K562 (cell line): ENCODE measurements around the gene KRTAP2-2. TPM values are rescaled to one million over a fixed set of nuclear protein-coding genes. Genes with fewer than 3 reads are reported as not detected.

ENCODE experiments used
- ATAC-seq: fragments of 200-7000 bp; cut with Tn5 transposase; 3 replicates; pipeline ENCODE4 v1.9.1; 2020; ENCODE audit warnings: moderate library complexity
- BruUV-seq: library from RNA; stranded (reverse); fragments of 400-500 nt; replicated peaks from 2 replicates; lab custom pipeline; 2021; lab: Mats Ljungman, UMichigan
- CTCF ChIA-PET: fragments of 300-600 bp; formaldehyde crosslinking; extraction: SDS; loops from one replicate; lab custom pipeline; 2021; ENCODE audit warnings: low intra/inter-chr PET ratio; lab: Yijun Ruan, JAX
- POLR2A ChIA-PET: fragments of 300-600, 350-650 bp; sonication (Branson Sonifier 250); formaldehyde crosslinking; extraction: SDS; loops from one replicate; lab custom pipeline; 2021; ENCODE audit warnings: antibody characterized with exemption, inconsistent platforms; lab: Yijun Ruan, JAX
- DNase-seq, 4 experiments: peaks; one replicate each; pipeline versions ENCODE4 v3.0.0 to v3.0.0-alpha.2; 2011 to 2018; ENCODE audit warnings: low spot score in 3 of 4, mixed read lengths in 3 of 4; ENCODE audit errors: extremely low read depth in 1 of 4
- FAIRE-seq: peaks from 2 replicates; lab custom pipeline; 2011; peaks lifted over from hg19 to GRCh38; lab: Jason Lieb, UNC
- H2AFZ ChIP-seq: 2 replicates; pipeline ENCODE4 v1.6.0; 2011; ENCODE audit warnings: low read depth, low read length, control low read depth, inconsistent platforms
- H3K27ac ChIP-seq: fragments of 200-600 bp; 3 replicates; pipeline ENCODE4 v1.8.0; 2011; ENCODE audit warnings: low read depth, mild to moderate bottlenecking, control low read depth, inconsistent platforms, low read length, moderate library complexity, mixed read lengths; ENCODE audit errors: extremely low read depth
- H3K27me3 ChIP-seq, 2 experiments: fragments of 300-600 bp in 1 of 2; 2 replicates in 1 of 2; 3 replicates in 1 of 2; pipeline versions ENCODE4 v1.6.0 to v1.8.0; 2011; ENCODE audit warnings: inconsistent platforms in 2 of 2, low read length in 2 of 2, mild to moderate bottlenecking in 1 of 2, mixed read lengths in 1 of 2, moderate library complexity in 1 of 2; ENCODE audit not compliant: control insufficient read depth in 2 of 2, insufficient read depth in 2 of 2
- H3K36me3 ChIP-seq: fragments of 300-600 bp; 3 replicates; pipeline ENCODE4 v1.8.0; 2011; ENCODE audit warnings: mild to moderate bottlenecking, low read length, inconsistent platforms; ENCODE audit not compliant: control insufficient read depth, insufficient read depth
- H3K4me1 ChIP-seq, 2 experiments: fragments of 200-600 bp in 1 of 2; replicated peaks in 1 of 2; 2 replicates in 1 of 2; 3 replicates in 1 of 2; pipeline versions ENCODE4 v1.5.1 to v1.8.0; 2011; ENCODE audit warnings: inconsistent platforms in 2 of 2, low read length in 2 of 2, mild to moderate bottlenecking in 1 of 2, mixed read lengths in 1 of 2, moderate library complexity in 1 of 2; ENCODE audit not compliant: control insufficient read depth in 2 of 2, insufficient read depth in 2 of 2
- H3K4me2 ChIP-seq: 2 replicates; pipeline ENCODE4 v1.6.1; 2011; ENCODE audit warnings: low read length, control low read depth, inconsistent platforms, mixed read lengths; ENCODE audit not compliant: insufficient read depth
- H3K4me3 ChIP-seq: fragments of 200-600 bp; sonication (generic), shearing (Covaris generic); 2 replicates; pipeline ENCODE4 v1.5.1; 2016; ENCODE audit warnings: control low read depth, inconsistent platforms
- H3K79me2 ChIP-seq: fragments of 200-600 bp; 3 replicates; pipeline ENCODE4 v1.8.0; 2011; ENCODE audit warnings: low read length, inconsistent platforms; ENCODE audit not compliant: control insufficient read depth, insufficient read depth
- H3K9ac ChIP-seq, 2 experiments: 2 replicates each; pipeline versions ENCODE4 v1.6.0 to v1.6.1; 2011; ENCODE audit warnings: low read depth in 2 of 2, low read length in 2 of 2, control low read depth in 1 of 2, inconsistent platforms in 1 of 2, mild to moderate bottlenecking in 1 of 2, mixed read lengths in 1 of 2; ENCODE audit not compliant: insufficient read depth in 1 of 2
- H3K9me1 ChIP-seq: one replicate; pipeline ENCODE4 v1.6.0; 2011; ENCODE audit warnings: inconsistent platforms, mild to moderate bottlenecking, low read length, moderate library complexity; ENCODE audit not compliant: control insufficient read depth, insufficient read depth
- H3K9me3 ChIP-seq: replicated peaks from 2 replicates; pipeline ENCODE4 v1.5.1; 2011; ENCODE audit warnings: low read depth, low read length, inconsistent platforms; ENCODE audit not compliant: control insufficient read depth, insufficient read depth
- H4K20me1 ChIP-seq: replicated peaks from 2 replicates; pipeline ENCODE4 v1.6.1; 2011; ENCODE audit warnings: low read length, inconsistent platforms, mixed read lengths; ENCODE audit not compliant: control insufficient read depth, insufficient read depth
- ETV1 ChIP-seq: fragments of 450-650 bp; conservative IDR thresholded peaks from 2 replicates; pipeline ENCODE4 v1.6.1; 2016; ENCODE audit warnings: missing genetic modification characterization, control low read depth, low read depth, missing compliant biosample characterization
- KAT8 ChIP-seq: fragments of 450-650 bp; IDR thresholded peaks from 2 replicates; pipeline ENCODE4 v1.6.1; 2016; ENCODE audit warnings: low read depth, mild to moderate bottlenecking
- POLR3G ChIP-seq: IDR thresholded peaks from 2 replicates; pipeline ENCODE4 v1.6.1; 2011; ENCODE audit not compliant: insufficient read length, insufficient replicate concordance; ENCODE audit errors: extremely low read depth
- TCF3 ChIP-seq: sonication (generic); formaldehyde crosslinking; IDR thresholded peaks from 2 replicates; pipeline ENCODE4 v1.4.0; 2020; ENCODE audit warnings: mild to moderate bottlenecking, missing genetic modification reagents
- ZBTB8A ChIP-seq: fragments of 450-650 bp; IDR thresholded peaks from 2 replicates; pipeline ENCODE4 v1.6.1; 2018; ENCODE audit warnings: mild to moderate bottlenecking, moderate library complexity; ENCODE audit not compliant: partially characterized antibody
- ZNF408 ChIP-seq: fragments of 250-450 bp; sonication (Bioruptor Pico); IDR thresholded peaks from 2 replicates; pipeline ENCODE4 v1.4.0; 2020; ENCODE audit warnings: low read depth, mild to moderate bottlenecking, moderate library complexity
- ZSCAN29 ChIP-seq: fragments of 450-650 bp; IDR thresholded peaks from 2 replicates; pipeline ENCODE4 v1.6.1; 2017
- WGBS: fragments of 100-300 bp; shearing (Covaris generic); methylation state at CpG from one replicate; pipeline ENCODE4 v1.1.6; 2016; ENCODE audit warnings: low coverage, mixed read lengths; ENCODE audit not compliant: insufficient coverage; ENCODE audit errors: missing lambda C conversion rate; 5-methylcytosine and 5-hydroxymethylcytosine counted together
- in situ Hi-C: fragments of 300-500 bp; cut with MboI; formaldehyde crosslinking; loops from 4 replicates; pipeline ENCODE4 v1.15.0; 2018; ENCODE audit warnings: inconsistent platforms, mixed read lengths
- intact Hi-C: fragments of 100-400 bp; cut with micrococcal nuclease; formaldehyde crosslinking; loops from 2 replicates; pipeline ENCODE4 v1.14.2; 2022
- polyA plus RNA-seq, 8 experiments: library from polyadenylated mRNA; depleted of rRNA in 4 of 8; stranded (reverse) in 5 of 8; unstranded in 3 of 8; fragments of >200 nt; fragmentation: Nextera tagmentation in 2 of 8; fragmentation: Illumina TruSeq in 1 of 8; extraction: Ambion mirVana in 2 of 8; extraction: Trizol in 1 of 8; gene quantifications; 2 replicates each; pipeline versions ENCODE4 v1.2.1 to v1.2.3, GENCODE V29; 2011 to 2014; ENCODE audit warnings: inconsistent platforms in 1 of 8, missing spikeins in 1 of 8
- total RNA-seq, 7 experiments: library from RNA; depleted of rRNA in 6 of 7; stranded (reverse); fragments of >200 nt in 6 of 7; fragmentation: Illumina TruSeq in 2 of 7; extraction: Trizol in 2 of 7; gene quantifications; 2 replicates each; pipeline versions ENCODE4 v1.2.1 to v1.2.3, GENCODE V29; 2011 to 2021; ENCODE audit warnings: low replicate concordance in 1 of 7
- TF ChIP-seq, protein P1 (sequence below), 2 experiments: fragments of 450-650 bp; IDR thresholded peaks; 2 replicates each; pipeline ENCODE4 v1.6.1; 2018; ENCODE audit warnings: mild to moderate bottlenecking in 2 of 2, low read depth in 1 of 2; ENCODE audit not compliant: partially characterized antibody in 2 of 2
- TF ChIP-seq, protein P2 (sequence below): sonication (generic); formaldehyde crosslinking; IDR thresholded peaks from 2 replicates; pipeline ENCODE4 v1.8.0; 2022; ENCODE audit warnings: missing genetic modification reagents, mild to moderate bottlenecking, borderline replicate concordance

The KRTAP2-2 gene
- total and polyA plus RNA-seq, 9 of the 15 experiments (the other 6 are each of a cell fraction or from before 2014, with no cell fraction given), result not detected

DNA sequence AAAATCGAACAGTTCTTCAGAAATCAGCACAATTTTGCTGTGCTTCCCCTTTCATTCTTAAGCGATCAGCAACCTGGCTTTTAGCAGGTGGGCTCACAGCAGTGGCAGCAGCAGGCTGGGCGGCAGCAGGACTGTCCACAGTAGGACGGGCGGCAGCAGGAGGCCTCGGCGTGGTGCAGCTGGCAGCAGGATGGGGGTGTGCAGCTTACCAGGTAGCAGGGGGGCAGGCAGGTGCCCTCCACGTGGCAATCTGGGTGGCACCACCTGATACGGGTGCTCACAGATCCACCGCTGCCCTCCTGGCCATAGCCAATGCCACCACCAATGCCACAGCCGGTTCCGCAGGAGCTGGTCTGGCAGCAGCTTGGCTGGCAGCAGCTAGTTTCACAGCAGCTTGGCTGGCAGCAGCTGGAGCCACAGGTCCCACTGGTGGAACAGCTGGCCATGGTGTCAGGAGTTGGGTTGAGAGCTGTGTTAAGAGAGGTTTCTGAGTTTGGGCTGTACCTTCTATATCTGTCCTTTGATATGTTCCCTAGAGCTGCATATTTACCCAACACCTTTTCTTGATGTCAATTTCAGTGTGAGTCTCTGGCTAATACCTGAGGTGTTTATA is 25.3 kb downstream of the KRTAP2-2 start, which contains the start of gene KRTAP1-4:
Gene KRTAP1-4, minus strand, starts transcription at position 563 of the 613 bp plus-strand sequence. Its CDS starts 117 bp downstream, at position 446.
- Histone ChIP-seq H3K27me3 (peaks cover 0 to 21% of the 10 kb centered on the region in 2 experiments; a peak in 2 of 5 replicates), H3K79me2 (no peaks in the 10 kb centered on the region), H3K36me3 (no peaks in the 10 kb centered on the region), H4K20me1 (no peaks in the 10 kb centered on the region), H2AFZ (no peak within 1 kb of the TSS), H3K27ac (no peak within 1 kb of the TSS), H3K9me1 (no peaks in the 10 kb centered on the region), H3K4me2 (no peak within 1 kb of the TSS), H3K9me3 (no peaks in the 10 kb centered on the region), H3K4me1 (peaks cover 0 to 4% of the 10 kb centered on the region in 2 experiments; a peak in 1 of 5 replicates), H3K4me3 (no peak within 1 kb of the TSS), H3K9ac (no peak within 1 kb of the TSS)
- no peak for TF ChIP-seq ZSCAN29
- TF ChIP-seq ETV1 (tag), result no peak
- TF ChIP-seq TCF3, result no peak
- ChIA-PET POLR2A (interaction anchor here (0.6 to 1.0 kb wide), 2 partner anchors 29 to 48 kb away, joined by 4 read pairs; no protein-coding TSS in a partner anchor), CTCF (no interaction called here)
- ATAC-seq (no peak), DNase-seq (no peak), FAIRE-seq (no peak)
- in situ Hi-C loops, result no loop called here
- no TSS peak for BruUV-seq
- intact Hi-C loops, result no loop called here
- WGBS, result under 1% methylated on average over 12 of the region's 12 CpGs

DNA sequence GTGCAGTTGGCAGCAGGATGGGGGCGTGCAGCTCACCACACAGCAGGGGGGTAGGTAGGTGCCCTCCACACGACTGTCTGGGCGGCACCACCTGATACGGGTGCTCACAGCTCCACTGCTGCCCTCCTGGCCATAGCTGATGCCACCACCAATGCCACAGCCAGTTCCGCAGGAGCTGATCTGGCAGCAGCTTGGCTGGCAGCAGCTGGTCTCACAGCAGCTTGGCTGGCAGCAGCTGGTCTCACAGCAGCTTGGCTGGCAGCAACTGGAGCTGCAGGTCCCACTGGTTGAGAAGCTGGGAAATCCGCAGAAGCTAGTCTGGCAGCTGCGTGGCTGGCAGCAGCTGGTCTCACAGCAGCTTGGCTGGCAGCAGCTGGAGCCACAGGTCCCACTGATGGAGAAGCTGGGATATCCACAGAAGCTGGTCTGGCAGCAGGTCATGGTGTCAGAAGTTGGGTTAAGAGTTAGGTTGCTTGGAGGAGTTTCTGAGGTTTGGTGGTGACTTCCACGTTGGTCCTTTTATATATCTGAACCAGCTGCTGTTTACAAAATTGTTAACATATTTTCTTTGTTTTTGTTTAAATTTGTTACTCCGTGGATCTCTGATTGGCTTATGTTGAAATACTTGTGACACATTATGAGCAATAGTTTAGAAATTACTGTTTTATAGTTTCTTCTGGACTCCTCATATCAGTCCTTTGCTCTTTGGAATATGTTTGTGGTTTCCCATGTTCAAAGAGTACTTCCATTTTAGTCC is 28.1 kb downstream of the KRTAP2-2 start, which contains the start of gene KRTAP1-5:
Gene KRTAP1-5, minus strand, starts transcription at position 494 of the 757 bp plus-strand sequence. Its CDS starts 53 bp downstream, at position 441.
- intact Hi-C loops (no loop called here), in situ Hi-C loops (no loop called here)
- H3K9me1 ChIP-seq, result no peaks in the 10 kb centered on the region
- ATAC-seq, result no peak
- no peak within 1 kb of the TSS for H3K9ac ChIP-seq
- WGBS, result 0% methylated on average over 8 of the region's 9 CpGs
- no peak for DNase-seq
- FAIRE-seq, result no peak
- no peak within 1 kb of the TSS for H2AFZ ChIP-seq
- POLR2A ChIA-PET, result no interaction called here
- H3K27me3 ChIP-seq, result peaks cover 0 to 15% of the 10 kb centered on the region in 2 experiments; a peak in 2 of 5 replicates
- no peaks in the 10 kb centered on the region for H3K9me3 ChIP-seq
- no peaks in the 10 kb centered on the region for H3K36me3 ChIP-seq
- no peak within 1 kb of the TSS for H3K27ac ChIP-seq
- H3K79me2 ChIP-seq, result no peaks in the 10 kb centered on the region
- H3K4me3 ChIP-seq, result no peak within 1 kb of the TSS
- CTCF ChIA-PET, result no interaction called here
- no TSS peak for BruUV-seq
- H3K4me2 ChIP-seq, result no peak within 1 kb of the TSS
- no peaks in the 10 kb centered on the region for H4K20me1 ChIP-seq
- H3K4me1 ChIP-seq, result peaks cover 0 to 4% of the 10 kb centered on the region in 2 experiments; a peak in 1 of 5 replicates
- TF ChIP-seq ZNF408 (CRISPR knock-in tag) (no peak), POLR3G (no peak), KAT8 (no peak), ZBTB8A (no peak)
- TF ChIP-seq, protein P1, sequence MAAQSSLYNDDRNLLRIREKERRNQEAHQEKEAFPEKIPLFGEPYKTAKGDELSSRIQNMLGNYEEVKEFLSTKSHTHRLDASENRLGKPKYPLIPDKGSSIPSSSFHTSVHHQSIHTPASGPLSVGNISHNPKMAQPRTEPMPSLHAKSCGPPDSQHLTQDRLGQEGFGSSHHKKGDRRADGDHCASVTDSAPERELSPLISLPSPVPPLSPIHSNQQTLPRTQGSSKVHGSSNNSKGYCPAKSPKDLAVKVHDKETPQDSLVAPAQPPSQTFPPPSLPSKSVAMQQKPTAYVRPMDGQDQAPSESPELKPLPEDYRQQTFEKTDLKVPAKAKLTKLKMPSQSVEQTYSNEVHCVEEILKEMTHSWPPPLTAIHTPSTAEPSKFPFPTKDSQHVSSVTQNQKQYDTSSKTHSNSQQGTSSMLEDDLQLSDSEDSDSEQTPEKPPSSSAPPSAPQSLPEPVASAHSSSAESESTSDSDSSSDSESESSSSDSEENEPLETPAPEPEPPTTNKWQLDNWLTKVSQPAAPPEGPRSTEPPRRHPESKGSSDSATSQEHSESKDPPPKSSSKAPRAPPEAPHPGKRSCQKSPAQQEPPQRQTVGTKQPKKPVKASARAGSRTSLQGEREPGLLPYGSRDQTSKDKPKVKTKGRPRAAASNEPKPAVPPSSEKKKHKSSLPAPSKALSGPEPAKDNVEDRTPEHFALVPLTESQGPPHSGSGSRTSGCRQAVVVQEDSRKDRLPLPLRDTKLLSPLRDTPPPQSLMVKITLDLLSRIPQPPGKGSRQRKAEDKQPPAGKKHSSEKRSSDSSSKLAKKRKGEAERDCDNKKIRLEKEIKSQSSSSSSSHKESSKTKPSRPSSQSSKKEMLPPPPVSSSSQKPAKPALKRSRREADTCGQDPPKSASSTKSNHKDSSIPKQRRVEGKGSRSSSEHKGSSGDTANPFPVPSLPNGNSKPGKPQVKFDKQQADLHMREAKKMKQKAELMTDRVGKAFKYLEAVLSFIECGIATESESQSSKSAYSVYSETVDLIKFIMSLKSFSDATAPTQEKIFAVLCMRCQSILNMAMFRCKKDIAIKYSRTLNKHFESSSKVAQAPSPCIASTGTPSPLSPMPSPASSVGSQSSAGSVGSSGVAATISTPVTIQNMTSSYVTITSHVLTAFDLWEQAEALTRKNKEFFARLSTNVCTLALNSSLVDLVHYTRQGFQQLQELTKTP (IDR thresholded peaks at IDR 0.05; ENCODE audit: low read depth in 1 of 2, partially characterized antibody in 2 of 2), result no peak
- TF ChIP-seq, protein P2, sequence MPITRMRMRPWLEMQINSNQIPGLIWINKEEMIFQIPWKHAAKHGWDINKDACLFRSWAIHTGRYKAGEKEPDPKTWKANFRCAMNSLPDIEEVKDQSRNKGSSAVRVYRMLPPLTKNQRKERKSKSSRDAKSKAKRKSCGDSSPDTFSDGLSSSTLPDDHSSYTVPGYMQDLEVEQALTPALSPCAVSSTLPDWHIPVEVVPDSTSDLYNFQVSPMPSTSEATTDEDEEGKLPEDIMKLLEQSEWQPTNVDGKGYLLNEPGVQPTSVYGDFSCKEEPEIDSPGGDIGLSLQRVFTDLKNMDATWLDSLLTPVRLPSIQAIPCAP (CRISPR knock-in tag), result no peak
